Right renal pelvis (tissue), 4 donors: Measurements from ENCODE around the gene KIAA0319L. TPM values are rescaled to one million over a fixed set of nuclear protein-coding genes. Genes with fewer than 3 reads are reported as not detected.
A peak's percentile ranks its signal among the peaks of the same experiment; 100 is the strongest.
"Not testable (repeated sequence)": the region's sequence is repeated elsewhere in the genome, so short reads cannot be mapped to it uniquely, and the experiment has no call there.

ENCODE experiments used
- DNase-seq, 4 donors: peaks; one replicate each; pipeline ENCODE4 v3.0.0-alpha.2; 2013; ENCODE audit warnings: low read depth in 4 of 4, low spot score in 3 of 4, missing footprints in 1 of 4
- polyA plus RNA-seq, 4 donors: library from polyadenylated mRNA; unstranded; fragments of 120-200 nt; gene quantifications; one replicate each; pipeline ENCODE4 v1.2.1, GENCODE V29; 2013; ENCODE audit not compliant: insufficient read length in 4 of 4

The KIAA0319L gene
- polyA plus RNA-seq, 4 donors = 59.4 to 64.4 (median 60.6) TPM

GRCh38 chr1:35499652-35500176 is 57.5 kb downstream of the KIAA0319L start:
- DNase-seq = no peak

GRCh38 chr1:35499231-35499630 is 58.0 kb downstream of the KIAA0319L start:
- no peak for DNase-seq

GRCh38 chr1:35497571-35497970 is 59.6 kb downstream of the KIAA0319L start:
- no peak for DNase-seq

DNA sequence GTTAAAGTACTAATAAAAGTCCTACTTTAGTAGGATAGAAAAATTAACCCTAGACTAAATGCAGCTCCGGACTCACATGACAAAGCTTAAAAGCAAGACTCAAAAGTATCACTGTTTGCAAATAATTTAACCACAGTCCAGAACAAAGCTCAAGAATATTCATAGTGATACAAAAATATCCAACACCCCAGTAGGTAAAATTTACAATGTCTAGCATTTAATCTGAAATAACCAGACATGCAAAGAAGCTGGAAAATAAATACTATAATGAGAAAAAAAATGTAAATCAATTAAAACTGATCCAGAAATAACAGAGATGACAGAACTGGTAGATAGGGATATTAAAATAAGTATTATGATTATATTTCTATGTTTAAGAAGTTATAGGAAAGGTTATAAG is 67.0 kb downstream of the KIAA0319L start:
- DNase-seq = no peak

- DNase-seq = no peak
Measured at GRCh38 chr1:35488336-35488735, 68.9 kb downstream of the KIAA0319L start.

DNA sequence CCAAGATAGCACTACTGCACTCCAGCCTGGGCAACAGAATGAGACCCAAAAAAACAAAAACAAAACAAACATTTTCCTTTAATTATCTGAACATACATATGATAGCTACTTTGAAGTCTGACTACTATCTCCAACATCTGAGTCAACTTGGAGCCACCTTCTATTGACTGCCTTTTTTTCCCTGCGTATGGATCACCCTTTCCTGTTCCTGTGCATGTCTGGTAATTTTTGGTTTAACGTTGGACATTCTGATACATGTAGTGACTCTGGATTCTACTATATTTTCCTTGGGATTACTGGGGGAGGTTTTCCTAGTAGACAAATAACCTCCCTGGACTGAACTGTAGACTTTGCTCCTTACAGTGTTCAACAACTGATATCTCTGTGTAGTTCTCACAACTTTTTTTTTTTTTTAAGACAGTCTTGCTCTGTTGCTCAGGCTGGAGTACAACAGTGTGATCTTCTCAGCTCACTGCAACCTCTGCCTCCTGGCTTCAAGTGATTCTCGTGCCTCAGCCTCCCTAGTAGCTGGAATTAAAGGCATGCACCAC is 70.3 kb downstream of the KIAA0319L start:
- DNase-seq = no peak

DNA sequence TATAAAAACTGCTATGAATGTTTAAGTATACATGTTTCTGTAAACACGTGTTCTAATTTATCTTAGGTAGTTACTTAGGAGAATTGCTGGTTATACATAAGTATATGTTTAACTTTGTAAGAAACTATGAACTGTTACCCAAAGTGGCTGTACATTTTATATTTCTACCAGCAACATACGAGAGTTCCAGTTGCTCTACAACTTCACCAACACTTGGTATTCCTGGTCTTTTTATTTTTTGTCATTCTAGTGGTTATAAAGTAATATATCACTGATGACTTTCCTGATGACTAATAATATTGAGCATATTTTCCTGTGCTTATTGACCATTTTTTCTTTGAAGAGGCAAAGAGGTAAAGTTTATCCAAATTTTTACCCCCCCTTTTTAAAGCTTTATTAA is 76.0 kb downstream of the KIAA0319L start:
- DNase-seq = no peak

DNA sequence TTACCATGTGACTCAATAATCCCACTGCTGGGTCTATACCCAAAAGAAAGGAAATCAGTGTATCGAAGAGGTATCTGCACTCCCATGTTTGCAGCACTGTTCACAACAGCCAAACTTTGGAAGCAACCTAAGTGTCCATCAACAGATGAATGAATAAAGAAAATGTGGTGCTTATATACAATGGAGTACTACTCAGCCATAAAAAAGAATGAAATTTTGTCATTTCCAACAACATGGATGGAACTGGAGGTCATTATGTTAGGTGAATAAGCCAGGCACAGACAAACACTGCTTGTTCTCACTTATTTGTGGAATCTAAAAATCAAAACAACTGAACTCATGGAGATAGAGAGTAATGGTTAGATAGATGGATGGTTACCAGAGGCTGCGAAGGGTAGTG is 79.3 kb downstream of the KIAA0319L start:
- no peak for DNase-seq

GRCh38 chr1:35475856-35476674 is 81.1 kb downstream of the KIAA0319L start:
- no peak for DNase-seq

DNA sequence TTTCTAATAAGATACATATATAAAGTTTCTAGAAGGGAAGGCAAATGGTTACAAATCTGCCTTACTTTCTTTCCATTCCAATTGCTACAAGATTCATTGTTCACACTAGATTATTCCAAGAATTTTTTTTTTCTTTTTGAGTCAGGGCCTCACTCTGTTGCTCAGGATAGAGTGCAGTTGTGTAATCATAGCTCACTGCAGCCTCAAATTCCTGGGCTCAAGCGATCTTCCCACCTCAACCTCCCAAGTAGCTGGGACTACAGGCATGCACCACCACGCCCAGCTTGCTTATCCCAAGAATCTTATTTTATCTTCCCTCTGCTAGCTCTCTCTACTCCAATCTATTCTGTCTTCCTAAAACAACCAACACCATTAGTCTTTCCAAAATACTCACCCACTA is 81.8 kb downstream of the KIAA0319L start:
- DNase-seq = no peak

- DNase-seq = not testable (repeated sequence)
Measured at GRCh38 chr1:35473216-35473615, 84.0 kb downstream of the KIAA0319L start.

DNA sequence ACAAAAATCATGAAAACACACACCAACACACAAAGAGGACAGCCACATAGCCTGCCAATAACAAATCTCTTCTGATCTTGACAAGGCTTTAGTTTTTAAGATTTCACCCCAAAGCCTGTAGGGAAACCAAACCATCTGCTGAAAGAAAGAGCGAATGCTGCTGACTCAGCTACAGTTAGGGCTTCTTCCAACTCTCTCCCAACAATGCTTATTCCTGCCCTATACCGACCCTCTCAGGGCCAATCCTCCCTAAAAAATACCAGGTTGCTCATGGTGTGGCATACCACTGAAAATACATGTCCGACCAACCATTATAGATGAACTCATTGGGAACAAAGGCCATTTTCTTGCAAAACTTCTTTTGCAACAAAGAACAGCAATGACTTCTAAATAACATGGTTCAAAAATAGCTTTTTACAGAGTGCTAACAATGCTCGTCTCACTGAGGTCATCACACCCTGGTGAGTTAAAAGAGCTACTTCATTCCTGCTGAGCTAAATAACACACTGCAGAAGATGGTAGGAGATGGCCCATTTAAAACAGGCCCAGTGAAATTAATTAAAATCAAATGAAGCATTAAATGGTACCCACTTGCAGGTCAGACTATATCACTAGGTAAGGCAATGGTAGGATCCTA is 86.1 kb downstream of the KIAA0319L start:
- DNase-seq = no peak

- DNase-seq = no peak
Measured at GRCh38 chr1:35466120-35466519, 91.1 kb downstream of the KIAA0319L start.

GRCh38 chr1:35463749-35464148 is 93.5 kb downstream of the KIAA0319L start:
- not testable (repeated sequence) for DNase-seq

- no peak for DNase-seq
Measured at GRCh38 chr1:35463232-35463631, 94.0 kb downstream of the KIAA0319L start.

DNA sequence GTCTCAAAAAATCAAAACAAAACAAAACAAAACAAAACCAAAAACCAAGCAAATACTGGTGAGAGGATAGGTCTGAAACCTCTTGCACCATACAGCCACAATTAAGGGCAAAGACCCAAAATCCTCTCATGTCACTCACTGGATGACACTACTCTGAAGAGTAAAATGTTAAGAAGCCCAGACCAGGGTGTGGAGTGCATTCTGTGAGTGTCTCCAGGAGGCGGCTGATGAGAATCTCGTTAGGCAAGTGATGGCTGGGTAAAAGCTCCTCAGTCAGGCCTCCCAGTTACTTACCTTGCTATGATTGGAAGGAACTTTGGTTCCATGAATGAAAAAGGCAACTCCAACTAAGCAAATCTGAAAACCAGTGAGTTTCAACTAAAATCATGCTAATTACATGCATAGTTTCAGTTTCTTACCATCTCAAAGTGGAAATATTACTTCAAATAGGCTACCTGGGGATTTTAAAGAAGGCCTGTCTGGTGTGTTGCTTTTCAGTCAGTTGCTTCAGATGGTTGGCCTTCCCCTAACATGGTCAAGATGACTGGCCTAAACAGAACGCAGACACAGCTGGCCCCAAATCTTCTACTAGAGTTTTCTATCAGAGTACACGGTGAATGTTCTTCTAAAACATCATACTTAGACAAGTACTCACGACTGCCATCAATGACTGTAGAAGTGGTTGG is 95.1 kb downstream of the KIAA0319L start:
- no peak for DNase-seq

GRCh38 chr1:35460796-35461195 is 96.4 kb downstream of the KIAA0319L start:
- DNase-seq = no peak

DNA sequence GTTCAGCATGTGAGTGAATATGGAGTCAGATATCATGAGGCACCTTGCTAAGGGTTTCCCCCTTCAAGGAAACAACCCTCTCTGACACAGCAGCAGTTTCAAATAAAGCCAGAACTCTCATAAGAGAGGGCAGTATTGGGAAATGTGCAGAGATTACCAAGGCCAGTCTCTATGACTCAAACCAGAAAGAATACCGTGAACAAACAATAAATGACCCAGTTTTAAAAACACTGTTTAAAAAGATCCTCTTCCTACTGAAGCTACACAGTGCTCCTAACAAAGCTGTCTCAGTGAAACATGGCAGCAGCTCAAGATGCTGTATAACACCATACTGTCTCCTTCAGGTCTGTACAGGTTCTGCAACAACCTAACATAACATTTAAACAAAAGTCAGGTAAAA is 102.6 kb downstream of the KIAA0319L start:
- DNase-seq = no peak

DNA sequence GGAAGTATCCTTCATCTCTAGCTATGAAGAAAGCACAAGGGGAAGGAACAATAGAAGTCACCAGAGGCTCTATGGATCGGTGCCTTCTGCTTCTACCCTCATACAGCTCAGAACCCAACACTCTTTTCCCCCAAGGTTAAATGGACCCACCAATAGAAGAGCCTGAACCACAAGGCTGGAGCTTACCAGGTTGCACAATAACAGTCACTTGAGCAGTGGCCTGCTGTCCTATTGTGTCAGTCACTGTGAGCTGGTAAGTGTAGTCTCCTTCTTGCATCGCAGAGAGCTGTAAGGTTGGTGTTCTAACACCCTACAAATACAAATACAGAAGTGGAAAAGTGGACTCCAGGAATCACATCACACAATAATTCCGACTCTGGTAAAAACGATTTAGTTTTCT is 103.0 kb downstream of the KIAA0319L start:
- no peak for DNase-seq

GRCh38 chr1:35453031-35453430 is 104.2 kb downstream of the KIAA0319L start:
- DNase-seq = peak in 2 of 4 donors; percentile 5 to 15
